ENCODE results near the gene DNLZ.

Gene DNLZ

DNA sequence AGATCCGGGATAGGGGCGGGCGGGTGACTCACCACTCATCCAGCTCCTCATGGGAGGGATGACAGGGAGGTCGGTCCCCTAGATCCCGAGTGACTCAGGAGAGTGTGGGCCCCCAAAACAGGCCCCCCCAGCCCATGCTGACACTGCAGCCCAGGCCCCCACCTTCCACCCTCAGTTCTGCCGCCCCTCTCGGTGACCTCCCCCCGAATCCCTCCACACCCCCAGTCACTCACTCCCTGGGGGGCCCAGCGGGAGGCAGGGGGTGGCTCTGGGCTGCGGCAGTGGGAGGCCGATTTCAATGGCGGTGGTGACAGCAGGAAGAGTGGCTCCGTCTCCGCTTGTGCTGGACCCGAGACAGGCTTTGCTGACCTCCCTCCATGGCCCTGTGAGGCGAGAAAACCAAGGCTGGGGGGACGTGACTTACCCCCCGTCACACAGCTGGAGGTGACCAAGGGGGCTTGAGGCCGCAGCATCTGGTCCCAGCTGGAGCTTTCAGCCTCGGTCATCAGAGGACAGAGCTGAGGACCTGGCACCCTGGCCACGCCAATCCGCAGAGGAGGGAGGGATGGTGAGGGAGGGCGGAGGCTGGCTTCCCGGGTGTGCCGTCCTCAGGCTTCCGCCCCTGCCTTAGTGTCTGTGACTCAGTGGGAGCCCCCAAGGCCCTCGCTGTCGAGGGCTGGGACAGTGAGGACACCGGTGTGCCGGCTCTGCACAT lies 27.2 kb downstream of the DNLZ start:
- Histone ChIP-seq H4K20me1 (ENCODE audit: low read depth, low read length) (no peaks in the 10 kb centered on the region), H3K4me3 (ENCODE audit: insufficient read depth, low read length, poor library complexity, severe bottlenecking) (no peak overlapping the region), H3K79me2 (ENCODE audit: insufficient read depth, low read length) (no peaks in the 10 kb centered on the region), H2AFZ (ENCODE audit: low read depth, low read length, severe bottlenecking) (no peak overlapping the region), H3K27me3 (ENCODE audit: low read length) (no peaks in the 10 kb centered on the region), H3K27ac (ENCODE audit: low read depth, low read length) (no peak overlapping the region), H3K4me2 (ENCODE audit: low read depth, low read length, poor library complexity, severe bottlenecking) (no peak overlapping the region), H3K9me2 (replicated peaks; ENCODE audit: insufficient read depth, low read length) (no peaks in the 10 kb centered on the region), H3K36me3 (ENCODE audit: low read length) (no peaks in the 10 kb centered on the region), H3K9ac (ENCODE audit: low read length) (no peak overlapping the region), H3K9me3 (ENCODE audit: insufficient read depth, low read length) (no peaks in the 10 kb centered on the region), H3F3A (ENCODE audit: insufficient read depth) (no peaks in the 10 kb centered on the region)
- TF ChIP-seq, protein P1, sequence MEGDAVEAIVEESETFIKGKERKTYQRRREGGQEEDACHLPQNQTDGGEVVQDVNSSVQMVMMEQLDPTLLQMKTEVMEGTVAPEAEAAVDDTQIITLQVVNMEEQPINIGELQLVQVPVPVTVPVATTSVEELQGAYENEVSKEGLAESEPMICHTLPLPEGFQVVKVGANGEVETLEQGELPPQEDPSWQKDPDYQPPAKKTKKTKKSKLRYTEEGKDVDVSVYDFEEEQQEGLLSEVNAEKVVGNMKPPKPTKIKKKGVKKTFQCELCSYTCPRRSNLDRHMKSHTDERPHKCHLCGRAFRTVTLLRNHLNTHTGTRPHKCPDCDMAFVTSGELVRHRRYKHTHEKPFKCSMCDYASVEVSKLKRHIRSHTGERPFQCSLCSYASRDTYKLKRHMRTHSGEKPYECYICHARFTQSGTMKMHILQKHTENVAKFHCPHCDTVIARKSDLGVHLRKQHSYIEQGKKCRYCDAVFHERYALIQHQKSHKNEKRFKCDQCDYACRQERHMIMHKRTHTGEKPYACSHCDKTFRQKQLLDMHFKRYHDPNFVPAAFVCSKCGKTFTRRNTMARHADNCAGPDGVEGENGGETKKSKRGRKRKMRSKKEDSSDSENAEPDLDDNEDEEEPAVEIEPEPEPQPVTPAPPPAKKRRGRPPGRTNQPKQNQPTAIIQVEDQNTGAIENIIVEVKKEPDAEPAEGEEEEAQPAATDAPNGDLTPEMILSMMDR (IDR thresholded peaks at IDR 0.05; ENCODE audit: insufficient read depth, low read length, poor library complexity, severe bottlenecking): no peak

GRCh38 chr9:136335296-136336155 lies 28.0 kb downstream of the DNLZ start:
- H3K36me3 ChIP-seq (ENCODE audit: low read length): no peaks in the 10 kb centered on the region
- H4K20me1 ChIP-seq (ENCODE audit: low read depth, low read length): no peaks in the 10 kb centered on the region
- H3K27ac ChIP-seq (ENCODE audit: low read depth, low read length): no peak overlapping the region
- H3K9me3 ChIP-seq (ENCODE audit: insufficient read depth, low read length): no peaks in the 10 kb centered on the region
- H3K79me2 ChIP-seq (ENCODE audit: insufficient read depth, low read length): no peaks in the 10 kb centered on the region
- H3K9ac ChIP-seq (ENCODE audit: low read length): no peak overlapping the region
- no peaks in the 10 kb centered on the region for H3K9me2 ChIP-seq (replicated peaks; ENCODE audit: insufficient read depth, low read length)
- H2AFZ ChIP-seq (ENCODE audit: low read depth, low read length, severe bottlenecking): no peak overlapping the region
- no peaks in the 10 kb centered on the region for H3K27me3 ChIP-seq (ENCODE audit: low read length)
- H3F3A ChIP-seq (ENCODE audit: insufficient read depth): no peaks in the 10 kb centered on the region
- no peak overlapping the region for H3K4me2 ChIP-seq (ENCODE audit: low read depth, low read length, poor library complexity, severe bottlenecking)
- H3K4me3 ChIP-seq (ENCODE audit: insufficient read depth, low read length, poor library complexity, severe bottlenecking): no peak overlapping the region
- TF ChIP-seq, protein P1 (IDR thresholded peaks at IDR 0.05; ENCODE audit: insufficient read depth, low read length, poor library complexity, severe bottlenecking): no peak
- no peak for TF ChIP-seq EZH2phosphoT487 (conservative IDR thresholded peaks at IDR 0.05; ENCODE audit: low read length)

DNA sequence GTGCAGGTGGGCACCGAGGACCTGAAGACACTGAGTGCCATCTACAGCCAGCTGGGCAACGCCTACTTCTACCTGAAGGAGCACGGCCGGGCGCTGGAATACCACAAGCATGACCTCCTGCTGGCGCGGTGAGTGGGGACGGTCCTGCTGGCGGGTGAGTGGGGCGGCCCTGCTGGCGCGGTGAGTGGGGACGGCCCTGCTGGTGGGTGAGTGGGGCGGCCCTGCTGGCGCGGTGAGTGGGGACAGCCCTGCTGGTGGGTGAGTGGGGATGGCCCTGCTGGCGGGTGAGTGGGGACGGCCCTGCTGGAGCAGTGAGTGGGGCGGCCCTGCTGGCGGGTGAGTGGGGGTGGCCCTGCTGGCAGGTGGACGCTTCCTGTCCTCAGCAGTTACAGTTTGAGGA lies 29.0 kb downstream of the DNLZ start:
- H3K36me3 ChIP-seq (ENCODE audit: low read length): no peaks in the 10 kb centered on the region

More for the DNA sequence above, 29.0 kb downstream of the DNLZ start:
- Histone ChIP-seq H3K27ac (ENCODE audit: low read depth, low read length) (no peak overlapping the region), H3K27me3 (ENCODE audit: low read length) (no peaks in the 10 kb centered on the region), H3K4me2 (ENCODE audit: low read depth, low read length, poor library complexity, severe bottlenecking) (no peak overlapping the region), H3K9me2 (replicated peaks; ENCODE audit: insufficient read depth, low read length) (no peaks in the 10 kb centered on the region), H3F3A (ENCODE audit: insufficient read depth) (no peaks in the 10 kb centered on the region), H3K79me2 (ENCODE audit: insufficient read depth, low read length) (no peaks in the 10 kb centered on the region), H3K9me3 (ENCODE audit: insufficient read depth, low read length) (no peaks in the 10 kb centered on the region), H3K9ac (ENCODE audit: low read length) (no peak overlapping the region), H3K4me3 (ENCODE audit: insufficient read depth, low read length, poor library complexity, severe bottlenecking) (no peak overlapping the region), H2AFZ (ENCODE audit: low read depth, low read length, severe bottlenecking) (no peak overlapping the region), H4K20me1 (ENCODE audit: low read depth, low read length) (no peaks in the 10 kb centered on the region)
- no peak for TF ChIP-seq EZH2phosphoT487 (conservative IDR thresholded peaks at IDR 0.05; ENCODE audit: low read length)
- TF ChIP-seq, protein P1 (IDR thresholded peaks at IDR 0.05; ENCODE audit: insufficient read depth, low read length, poor library complexity, severe bottlenecking): no peak
